Gastrocnemius medialis (tissue), 4 donors: Measurements from ENCODE around the gene TAS1R3. TPM values are rescaled to one million over a fixed set of nuclear protein-coding genes. Genes with fewer than 3 reads are reported as not detected.

ENCODE experiments used
- ATAC-seq, 2 donors: fragments of 150-250 bp; one replicate each; pipeline ENCODE4 v1.9.1; 2016
- DNase-seq, 2 donors: peaks; one replicate each; pipeline ENCODE4 v3.0.0-alpha.2; 2019
- H3K27ac ChIP-seq, 4 donors: fragments of 200-600 bp; sonication (generic); 1 replicate in 1 of 4; 2 replicates in 3 of 4; pipeline ENCODE4 v1.5.1; 2016 to 2018; ENCODE audit warnings: mild to moderate bottlenecking in 2 of 4, moderate library complexity in 1 of 4
- H3K27me3 ChIP-seq, 3 donors: fragments of 200-600 bp; sonication (generic) in 2 of 3; 1 replicate in 1 of 3; 2 replicates in 2 of 3; pipeline versions ENCODE4 v1.5.1 to v1.6.0; 2016 to 2019; ENCODE audit warnings: mild to moderate bottlenecking in 1 of 3, moderate library complexity in 1 of 3
- H3K36me3 ChIP-seq, 2 donors: fragments of 200-600 bp; sonication (generic) in 1 of 2; one replicate each; pipeline ENCODE4 v1.5.1; 2017 to 2018
- H3K4me1 ChIP-seq, 2 donors: fragments of 200-600 bp; sonication (generic) in 1 of 2; one replicate each; pipeline ENCODE4 v1.5.1; 2016 to 2017; ENCODE audit warnings: mild to moderate bottlenecking in 2 of 2
- H3K4me3 ChIP-seq, 4 donors: fragments of 200-600 bp; sonication (generic) in 3 of 4; 1 replicate in 1 of 4; 2 replicates in 3 of 4; pipeline ENCODE4 v1.5.1; 2016 to 2019; ENCODE audit warnings: mild to moderate bottlenecking in 2 of 4
- H3K9me3 ChIP-seq, 3 donors: fragments of 200-600 bp; sonication (generic) in 2 of 3; 1 replicate in 1 of 3; 2 replicates in 2 of 3; pipeline ENCODE4 v1.5.1; 2016 to 2019
- CTCF ChIP-seq, 5 experiments: fragments of 450-650 bp in 3 of 5; fragments of 200-600 bp in 2 of 5; sonication (generic) in 2 of 5; IDR thresholded peaks in 4 of 5; conservative IDR thresholded peaks in 1 of 5; 1 replicate in 4 of 5; 2 replicates in 1 of 5; pipeline ENCODE4 v1.5.1; 2016 to 2019; ENCODE audit warnings: antibody characterized with exemption in 5 of 5, mild to moderate bottlenecking in 3 of 5, moderate library complexity in 3 of 5
- POLR2A ChIP-seq, 2 donors: fragments of 450-650 bp; IDR thresholded peaks; one replicate each; pipeline ENCODE4 v1.6.1; 2017; ENCODE audit warnings: antibody characterized with exemption in 2 of 2, mild to moderate bottlenecking in 2 of 2, moderate library complexity in 2 of 2
- in situ Hi-C, 4 donors: fragments of 200-750 bp; cut with MboI; loops; one replicate each; pipeline versions ENCODE4 v1.15.0 to v1.8.0; 2017; ENCODE audit warnings: low sequenced_read_pairs in 4 of 4
- intact Hi-C: fragments of 100-400 bp; cut with DNase I; formaldehyde crosslinking; loops from one replicate; pipeline ENCODE4 v1.15.1; 2023; ENCODE audit warnings: low total_unique reads
- total RNA-seq, 4 donors: library from RNA; depleted of rRNA; stranded (reverse); fragments of >200 nt; gene quantifications; one replicate each; pipeline versions ENCODE4 v1.1.0 to v1.2.3, GENCODE V29; 2016

The TAS1R3 gene
- total RNA-seq, result under 1 TPM in 2 of 4 donors, not detected in 2; 0.20 to 0.44 TPM

- H3K9me3 ChIP-seq, result no peaks in the 10 kb centered on the region
- intact Hi-C loops, result no loop called here
Observed at GRCh38 chr1:1331068-1331965, at the start of gene TAS1R3. TSS of gene TAS1R3 (plus strand) at chr1:1331280. CDS start at chr1:1331346, 66 bp downstream.

GRCh38 chr1:1281533-1282321 lies 49.4 kb upstream of the TAS1R3 start:
- H3K4me3 ChIP-seq, result no peak overlapping the region
- peak overlapping the region in 1 of 4 donors; percentile 42 for H3K27ac ChIP-seq
- H3K36me3 ChIP-seq, result no peaks in the 10 kb centered on the region
- in situ Hi-C loops, result no loop called here
- H3K4me1 ChIP-seq, result peaks cover 0 to 6% of the 10 kb centered on the region in 2 donors
- H3K27me3 ChIP-seq, result peaks cover 12 to 23% (median 14%) of the 10 kb centered on the region in 3 donors
- TF ChIP-seq POLR2A (IDR thresholded peaks at IDR 0.05) (no peak), CTCF (IDR thresholded peaks at IDR 0.05 in 4 of 5, conservative IDR thresholded peaks at IDR 0.05 in 1 of 5) (no peak)
- intact Hi-C loops, result no loop called here
- DNase-seq (peak; percentile 60 to 76), ATAC-seq (peak; percentile 50 to 79)
- no peaks in the 10 kb centered on the region for H3K9me3 ChIP-seq

More at GRCh38 chr1:1331068-1331965, at the start of gene TAS1R3:
- Histone ChIP-seq H3K4me1 (peaks cover 26 to 34% of the 10 kb centered on the region in 2 donors), H3K27me3 (no peaks in the 10 kb centered on the region), H3K4me3 (no peak within 1 kb of the TSS), H3K36me3 (peaks cover 0 to 15% of the 10 kb centered on the region in 2 donors), H3K27ac (no peak within 1 kb of the TSS)
- TF ChIP-seq POLR2A (IDR thresholded peaks at IDR 0.05) (no peak), CTCF (IDR thresholded peaks at IDR 0.05 in 4 of 5, conservative IDR thresholded peaks at IDR 0.05 in 1 of 5) (no peak)
- ATAC-seq (peak in 1 of 2 donors; percentile 14), DNase-seq (no peak)
- in situ Hi-C loops, result no loop called here

- ATAC-seq (no peak), DNase-seq (no peak)
- TF ChIP-seq POLR2A (IDR thresholded peaks at IDR 0.05) (no peak), CTCF (IDR thresholded peaks at IDR 0.05 in 4 of 5, conservative IDR thresholded peaks at IDR 0.05 in 1 of 5) (no peak)
- no peak overlapping the region for H3K27ac ChIP-seq
- no peak overlapping the region for H3K4me3 ChIP-seq
- H3K36me3 ChIP-seq, result no peaks in the 10 kb centered on the region
- H3K4me1 ChIP-seq, result peaks cover 0 to 6% of the 10 kb centered on the region in 2 donors
- peaks cover 15 to 34% (median 24%) of the 10 kb centered on the region in 3 donors for H3K27me3 ChIP-seq
- intact Hi-C loops, result no loop called here
- no peaks in the 10 kb centered on the region for H3K9me3 ChIP-seq
- in situ Hi-C loops, result no loop called here
Observed at GRCh38 chr1:1282998-1283397, 48.1 kb upstream of the TAS1R3 start.

DNA sequence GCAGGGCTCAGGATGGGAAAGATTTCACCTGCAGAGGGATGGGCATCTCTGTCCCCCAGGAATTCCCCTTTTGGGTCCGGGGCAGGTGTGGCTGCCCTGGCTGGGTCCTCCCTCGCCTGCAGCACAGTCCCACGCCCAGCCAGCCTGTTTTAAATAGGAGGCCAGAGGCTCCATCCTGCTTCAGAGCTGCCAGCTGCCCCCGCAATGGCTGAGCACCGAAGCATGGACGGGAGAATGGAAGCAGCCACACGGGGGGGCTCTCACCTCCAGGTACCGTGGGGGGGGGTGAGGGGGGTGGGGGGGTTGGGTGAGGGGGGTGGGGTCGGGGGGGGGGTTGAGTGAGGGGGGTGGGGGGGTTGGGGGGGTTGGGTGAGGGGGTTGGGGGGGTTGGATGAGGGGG lies 47.3 kb upstream of the TAS1R3 start:
- no peak for DNase-seq
- H3K36me3 ChIP-seq, result no peaks in the 10 kb centered on the region
- no peak for TF ChIP-seq POLR2A (IDR thresholded peaks at IDR 0.05)
- no peaks in the 10 kb centered on the region for H3K9me3 ChIP-seq
- no peak overlapping the region for H3K4me3 ChIP-seq
- in situ Hi-C loops, result no loop called here
- no peak overlapping the region for H3K27ac ChIP-seq
- H3K4me1 ChIP-seq, result peaks cover 0 to 6% of the 10 kb centered on the region in 2 donors
- H3K27me3 ChIP-seq, result peaks cover 15 to 34% (median 24%) of the 10 kb centered on the region in 3 donors
- no peak for ATAC-seq
- intact Hi-C loops, result no loop called here
